Measurements from ENCODE around the gene NFATC2.
A peak's percentile ranks its signal among the peaks of the same experiment; 100 is the strongest.

NFATC2 gene

GRCh38 chr20:51577432-51578144, 35.1 kb upstream of the NFATC2 start:
- H3K4me3 ChIP-seq (replicated peaks in 1 of 2; ENCODE audit: low read depth in 2 of 2, low read length in 2 of 2): no peak overlapping the region
- peak; percentile 1 for TF ChIP-seq CTCF (IDR thresholded peaks at IDR 0.05; ENCODE audit: low read depth, low read length)
- no peak for DNase-seq (ENCODE audit: low read depth in 2 of 2)

- DNase-seq (ENCODE audit: low read depth in 2 of 2): no peak
- no peak for TF ChIP-seq CTCF (IDR thresholded peaks at IDR 0.05; ENCODE audit: low read depth, low read length)
- H3K4me3 ChIP-seq (replicated peaks in 1 of 2; ENCODE audit: low read depth in 2 of 2, low read length in 2 of 2): no peak overlapping the region
Measured at GRCh38 chr20:51575486-51575885, 33.0 kb upstream of the NFATC2 start.

GRCh38 chr20:51574248-51575033, 31.9 kb upstream of the NFATC2 start:
- H3K4me3 ChIP-seq (replicated peaks in 1 of 2; ENCODE audit: low read depth in 2 of 2, low read length in 2 of 2): no peak overlapping the region
- no peak for TF ChIP-seq CTCF (IDR thresholded peaks at IDR 0.05; ENCODE audit: low read depth, low read length)
- peak in 1 of 2 donors; percentile 50 for DNase-seq (ENCODE audit: low read depth in 2 of 2)

GRCh38 chr20:51573576-51574243, 31.2 kb upstream of the NFATC2 start:
- TF ChIP-seq CTCF (IDR thresholded peaks at IDR 0.05; ENCODE audit: low read depth, low read length): no peak
- DNase-seq (ENCODE audit: low read depth in 2 of 2): peak in 1 of 2 donors; percentile 57
- no peak overlapping the region for H3K4me3 ChIP-seq (replicated peaks in 1 of 2; ENCODE audit: low read depth in 2 of 2, low read length in 2 of 2)

GRCh38 chr20:51571460-51571794, 28.9 kb upstream of the NFATC2 start:
- DNase-seq (ENCODE audit: low read depth in 2 of 2): no peak
- H3K4me3 ChIP-seq (replicated peaks in 1 of 2; ENCODE audit: low read depth in 2 of 2, low read length in 2 of 2): no peak overlapping the region
- TF ChIP-seq CTCF (IDR thresholded peaks at IDR 0.05; ENCODE audit: low read depth, low read length): no peak

GRCh38 chr20:51570739-51571459, 28.4 kb upstream of the NFATC2 start:
- DNase-seq (ENCODE audit: low read depth in 2 of 2): peak; percentile 29 to 35
- no peak overlapping the region for H3K4me3 ChIP-seq (replicated peaks in 1 of 2; ENCODE audit: low read depth in 2 of 2, low read length in 2 of 2)
- TF ChIP-seq CTCF (IDR thresholded peaks at IDR 0.05; ENCODE audit: low read depth, low read length): no peak

All from cardiac fibroblast (primary cell).